GM12864 (cell line): ENCODE results near the gene SAMD14.

Experiments used
- DNase-seq: peaks from one replicate; pipeline ENCODE4 v3.0.0-alpha.2; 2011; ENCODE audit warnings: low read depth
- H3K4me3 ChIP-seq: 2 replicates; pipeline ENCODE4 v1.5.1; 2011; ENCODE audit warnings: mild to moderate bottlenecking, low read depth, low read length, control low read depth
- CTCF ChIP-seq: IDR thresholded peaks from 2 replicates; pipeline ENCODE4 v1.5.1; 2011; ENCODE audit warnings: low read depth, mild to moderate bottlenecking, moderate library complexity, low read length, control low read depth, inconsistent platforms; ENCODE audit errors: missing control alignments

SAMD14 gene

GRCh38 chr17:50079334-50080095 lies 50.4 kb downstream of the SAMD14 start:
- peak; percentile 92 for TF ChIP-seq CTCF
- no peak for DNase-seq
- H3K4me3 ChIP-seq = no peak overlapping the region

GRCh38 chr17:50078430-50078829 lies 51.5 kb downstream of the SAMD14 start:
- no peak overlapping the region for H3K4me3 ChIP-seq
- DNase-seq = no peak

GRCh38 chr17:50076591-50077235 lies 53.2 kb downstream of the SAMD14 start:
- no peak overlapping the region for H3K4me3 ChIP-seq
- no peak for DNase-seq
- no peak for TF ChIP-seq CTCF

More at GRCh38 chr17:50078430-50078829, 51.5 kb downstream of the SAMD14 start:
- no peak for TF ChIP-seq CTCF

- no peak for TF ChIP-seq CTCF
- no peak overlapping the region for H3K4me3 ChIP-seq
- DNase-seq = no peak
Observed at GRCh38 chr17:50076221-50076590, 53.8 kb downstream of the SAMD14 start.

GRCh38 chr17:50075446-50076032 lies 54.4 kb downstream of the SAMD14 start:
- no peak for TF ChIP-seq CTCF
- no peak for DNase-seq
- H3K4me3 ChIP-seq = no peak overlapping the region

- DNase-seq = no peak
- H3K4me3 ChIP-seq = no peak overlapping the region
- TF ChIP-seq CTCF = no peak
Observed at GRCh38 chr17:50074227-50074626, 55.7 kb downstream of the SAMD14 start.
